ENCODE data around the gene UROC1. TPM values are rescaled to one million over a fixed set of nuclear protein-coding genes. Genes with fewer than 3 reads are reported as not detected.

Gene UROC1
- total and polyA plus RNA-seq, 2 of the 4 experiments (the other 2 are of a cell fraction) = not detected

GRCh38 chr3:126488886-126489569 is 28.5 kb downstream of the UROC1 start:
- BruUV-seq (replicated peaks) = no TSS peak
- in situ Hi-C loops (cut with MboI; ENCODE audit: low sequenced_read_pairs) = no loop called here

More at GRCh38 chr3:126488886-126489569, 28.5 kb downstream of the UROC1 start:
- POLR2A ChIA-PET (ENCODE audit: unreplicated experiment) = no interaction called here
- H3K14ac ChIP-seq (replicated peaks; ENCODE audit: low read depth, low read length) = no peak overlapping the region
- peaks cover 17% of the 10 kb centered on the region; the same call in 1 of the 2 replicates for H3K27me3 ChIP-seq (ENCODE audit: control insufficient read depth, insufficient read depth, low read length)
- H3K27ac ChIP-seq (ENCODE audit: insufficient read depth, low read length) = no peak overlapping the region
- no peak overlapping the region for H2BK20ac ChIP-seq (ENCODE audit: low read depth, low read length)
- H3K23ac ChIP-seq (ENCODE audit: low read depth, low read length) = no peak overlapping the region
- intact Hi-C loops (cut with micrococcal nuclease) (no loop called here), dilution Hi-C loops (cut with HindIII; ENCODE audit: low sequenced_read_pairs, unreplicated experiment) (no loop called here)
- H2BK5ac ChIP-seq (ENCODE audit: low read depth, low read length, poor library complexity, severe bottlenecking) = no peak overlapping the region
- no peak overlapping the region for H2AFZ ChIP-seq (replicated peaks; ENCODE audit: low read length, poor library complexity)
- CTCF ChIA-PET = no interaction called here
- no peak overlapping the region for H4K8ac ChIP-seq (ENCODE audit: low read depth in 2 of 2, low read length in 2 of 2)
- H3K18ac ChIP-seq (ENCODE audit: low read depth, low read length) = no peak overlapping the region
- no peak overlapping the region for H4K5ac ChIP-seq (ENCODE audit: low read depth, low read length)
- H3K36me3 ChIP-seq (ENCODE audit: control insufficient read depth, insufficient read depth, low read length) = no peaks in the 10 kb centered on the region
- no peak overlapping the region for H2BK120ac ChIP-seq (ENCODE audit: low read depth, low read length)
- no peaks in the 10 kb centered on the region for H3K4me1 ChIP-seq (ENCODE audit: control insufficient read depth, insufficient read depth, low read length)
- TF ChIP-seq MAZ (IDR thresholded peaks at IDR 0.05; ENCODE audit: borderline replicate concordance, low read depth, low read length) (no peak), CTCF (conservative IDR thresholded peaks at IDR 0.05; ENCODE audit: low read depth, low read length) (no peak), BHLHE40 (IDR thresholded peaks at IDR 0.05; ENCODE audit: low read depth, low read length) (no peak), NFE2L2 (IDR thresholded peaks at IDR 0.05; ENCODE audit: low read depth, low read length) (no peak), RFX5 (IDR thresholded peaks at IDR 0.05; ENCODE audit: low read depth, low read length) (no peak), RAD21 (IDR thresholded peaks at IDR 0.05; ENCODE audit: low read length) (no peak), CHD1 (IDR thresholded peaks at IDR 0.05; ENCODE audit: low read depth, low read length) (no peak)
- no peak overlapping the region for H3K4me2 ChIP-seq (ENCODE audit: low read depth, low read length)
- no peaks in the 10 kb centered on the region for H3K9me1 ChIP-seq (ENCODE audit: insufficient read depth, low read length)
- H3K9me3 ChIP-seq (ENCODE audit: control insufficient read depth, insufficient read depth, low read length) = no peaks in the 10 kb centered on the region
- no peak overlapping the region for H3K4me3 ChIP-seq (ENCODE audit: insufficient read depth, low read depth, low read length)
- no peaks in the 10 kb centered on the region for H4K20me1 ChIP-seq (ENCODE audit: insufficient read depth, low read length)
- no peak overlapping the region for H3K4ac ChIP-seq (ENCODE audit: low read depth, low read length)
- no peak overlapping the region for H2AK5ac ChIP-seq (ENCODE audit: low read depth, low read length)
- no peak for ATAC-seq (ENCODE audit: low read depth)
- H4K91ac ChIP-seq (ENCODE audit: insufficient read depth, low read depth, low read length) = no peak overlapping the region
- H2BK15ac ChIP-seq (ENCODE audit: low read depth, low read length) = no peak overlapping the region
- no peak overlapping the region for H3K9ac ChIP-seq (ENCODE audit: low read depth, low read length)
- DNase-seq = no peak
- WGBS, 2 experiments (ENCODE audit: extremely low coverage in 2 of 2, insufficient read length in 1 of 2) = 80% methylated on average over 5 of the region's 16 CpGs; no CpG with 5 or more reads in 1 of the 2 experiments
- H2AK9ac ChIP-seq (replicated peaks; ENCODE audit: low read depth, low read length, poor library complexity) = no peak overlapping the region
- H3K56ac ChIP-seq (ENCODE audit: extremely low read depth, insufficient read depth, low read length) = no peak overlapping the region
- no peaks in the 10 kb centered on the region for H3K79me1 ChIP-seq (ENCODE audit: low read depth in 1 of 2, low read length in 2 of 2)
